HEK293 (cell line): ENCODE measurements around the gene FOXO3.
A peak's percentile ranks its signal among the peaks of the same experiment; 100 is the strongest.

Experiments
- BCL11A ChIP-seq: fragments of 450-650 bp; formaldehyde crosslinking; IDR thresholded peaks from 2 replicates; pipeline ENCODE4 v1.5.1; 2016; ENCODE audit warnings: low read depth, missing biosample characterization, missing genetic modification characterization
- FEZF1 ChIP-seq: fragments of 450-650 bp; formaldehyde crosslinking; IDR thresholded peaks from 2 replicates; pipeline ENCODE4 v1.5.1; 2016; ENCODE audit warnings: missing biosample characterization, missing genetic modification characterization
- GLI2 ChIP-seq: fragments of 450-650 bp; formaldehyde crosslinking; IDR thresholded peaks from 2 replicates; pipeline ENCODE4; 2017; ENCODE audit warnings: missing biosample characterization, missing genetic modification characterization, low read depth, borderline replicate concordance
- GLI4 ChIP-seq: fragments of 450-650 bp; formaldehyde crosslinking; IDR thresholded peaks from 2 replicates; pipeline ENCODE4 v1.5.1; 2016; ENCODE audit warnings: missing biosample characterization, missing genetic modification characterization
- INSM2 ChIP-seq: fragments of 450-650 bp; formaldehyde crosslinking; IDR thresholded peaks from 2 replicates; pipeline ENCODE4 v1.5.1; 2016; ENCODE audit warnings: missing biosample characterization, missing genetic modification characterization
- KLF8 ChIP-seq: fragments of 450-650 bp; formaldehyde crosslinking; IDR thresholded peaks from 2 replicates; pipeline ENCODE4 v1.5.1; 2016; ENCODE audit warnings: missing biosample characterization, missing genetic modification characterization
- SCRT1 ChIP-seq: fragments of 450-650 bp; formaldehyde crosslinking; IDR thresholded peaks from 2 replicates; pipeline ENCODE4 v1.5.1; 2016; ENCODE audit warnings: missing biosample characterization, missing genetic modification characterization, borderline replicate concordance
- TRIM28 ChIP-seq: IDR thresholded peaks from 2 replicates; pipeline ENCODE4 v1.6.1; 2011; ENCODE audit warnings: low read length, control low read depth, borderline replicate concordance
- ZBTB1 ChIP-seq: fragments of 450-650 bp; formaldehyde crosslinking; IDR thresholded peaks from 2 replicates; pipeline ENCODE4 v1.5.1; 2016; ENCODE audit warnings: missing biosample characterization, missing genetic modification characterization
- ZNF146 ChIP-seq: fragments of 450-650 bp; formaldehyde crosslinking; IDR thresholded peaks from 2 replicates; pipeline ENCODE4 v1.5.1; 2016; ENCODE audit warnings: missing biosample characterization, missing genetic modification characterization
- ZNF18 ChIP-seq: fragments of 450-650 bp; formaldehyde crosslinking; IDR thresholded peaks from 2 replicates; pipeline ENCODE4 v1.5.1; 2016; ENCODE audit warnings: missing biosample characterization, missing genetic modification characterization
- ZNF221 ChIP-seq: fragments of 450-650 bp; formaldehyde crosslinking; IDR thresholded peaks from 2 replicates; pipeline ENCODE4 v1.5.1; 2017; ENCODE audit warnings: missing biosample characterization, missing genetic modification characterization, borderline replicate concordance
- ZNF518A ChIP-seq: fragments of 450-650 bp; formaldehyde crosslinking; conservative IDR thresholded peaks from 2 replicates; pipeline ENCODE4 v1.5.1; 2016; ENCODE audit warnings: low read depth, missing biosample characterization, missing genetic modification characterization
- ZNF521 ChIP-seq: fragments of 450-650 bp; formaldehyde crosslinking; IDR thresholded peaks from 2 replicates; pipeline ENCODE4 v1.5.1; 2017; ENCODE audit warnings: missing biosample characterization, mild to moderate bottlenecking, missing genetic modification characterization
- ZNF580 ChIP-seq: fragments of 450-650 bp; formaldehyde crosslinking; IDR thresholded peaks from 2 replicates; pipeline ENCODE4 v1.5.1; 2016; ENCODE audit warnings: missing biosample characterization, missing genetic modification characterization
- ZNF600 ChIP-seq: fragments of 450-650 bp; formaldehyde crosslinking; IDR thresholded peaks from 2 replicates; pipeline ENCODE4 v1.5.1; 2016; ENCODE audit warnings: missing biosample characterization, missing genetic modification characterization
- ZNF610 ChIP-seq: fragments of 450-650 bp; formaldehyde crosslinking; IDR thresholded peaks from 2 replicates; pipeline ENCODE4 v1.5.1; 2016; ENCODE audit warnings: missing biosample characterization, missing genetic modification characterization, borderline replicate concordance
- ZNF624 ChIP-seq: fragments of 450-650 bp; formaldehyde crosslinking; IDR thresholded peaks from 2 replicates; pipeline ENCODE4 v1.5.1; 2017; ENCODE audit warnings: missing biosample characterization, missing genetic modification characterization
- ZNF639 ChIP-seq: fragments of 450-650 bp; formaldehyde crosslinking; IDR thresholded peaks from 2 replicates; pipeline ENCODE4 v1.5.1; 2016; ENCODE audit warnings: missing biosample characterization, missing genetic modification characterization
- ZNF776 ChIP-seq: fragments of 450-650 bp; formaldehyde crosslinking; IDR thresholded peaks from 2 replicates; pipeline ENCODE4 v1.5.0; 2017; ENCODE audit warnings: missing biosample characterization, missing genetic modification characterization, borderline replicate concordance
- ZNF785 ChIP-seq: fragments of 450-650 bp; formaldehyde crosslinking; IDR thresholded peaks from 2 replicates; pipeline ENCODE4 v1.5.1; 2016; ENCODE audit warnings: missing biosample characterization, missing genetic modification characterization
- ZNF843 ChIP-seq: fragments of 450-650 bp; formaldehyde crosslinking; IDR thresholded peaks from 2 replicates; pipeline ENCODE4 v1.5.1; 2016; ENCODE audit warnings: missing biosample characterization, missing genetic modification characterization
- TF ChIP-seq, protein P1 (sequence below): fragments of 450-650 bp; formaldehyde crosslinking; IDR thresholded peaks from 2 replicates; pipeline ENCODE4 v1.5.1; 2016; ENCODE audit warnings: missing biosample characterization, missing genetic modification characterization, borderline replicate concordance
- TF ChIP-seq, protein P2 (sequence below): fragments of 450-650 bp; formaldehyde crosslinking; IDR thresholded peaks from 2 replicates; pipeline ENCODE4 v1.5.1; 2017; ENCODE audit warnings: missing biosample characterization, missing genetic modification characterization

The FOXO3 gene

DNA sequence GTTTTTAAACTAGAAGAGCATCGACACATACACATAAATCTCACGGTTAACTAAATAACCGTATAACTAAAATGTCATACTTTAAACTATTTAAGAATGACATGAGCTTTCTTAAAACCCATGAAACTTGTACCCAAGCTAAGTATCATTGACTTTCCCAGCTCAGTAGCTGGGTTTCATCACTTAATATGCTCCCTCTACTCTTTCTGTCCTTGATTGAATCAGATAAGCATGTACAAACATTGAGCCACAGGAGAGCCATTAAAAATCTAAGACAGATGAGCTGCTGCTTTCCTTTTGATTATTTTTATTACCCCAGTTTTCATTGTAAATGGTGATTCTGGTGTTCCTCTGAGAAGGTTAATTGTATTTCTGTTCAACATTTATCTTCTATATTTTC, 115.8 kb downstream of the FOXO3 start (continued):
- TF ChIP-seq, protein P1, sequence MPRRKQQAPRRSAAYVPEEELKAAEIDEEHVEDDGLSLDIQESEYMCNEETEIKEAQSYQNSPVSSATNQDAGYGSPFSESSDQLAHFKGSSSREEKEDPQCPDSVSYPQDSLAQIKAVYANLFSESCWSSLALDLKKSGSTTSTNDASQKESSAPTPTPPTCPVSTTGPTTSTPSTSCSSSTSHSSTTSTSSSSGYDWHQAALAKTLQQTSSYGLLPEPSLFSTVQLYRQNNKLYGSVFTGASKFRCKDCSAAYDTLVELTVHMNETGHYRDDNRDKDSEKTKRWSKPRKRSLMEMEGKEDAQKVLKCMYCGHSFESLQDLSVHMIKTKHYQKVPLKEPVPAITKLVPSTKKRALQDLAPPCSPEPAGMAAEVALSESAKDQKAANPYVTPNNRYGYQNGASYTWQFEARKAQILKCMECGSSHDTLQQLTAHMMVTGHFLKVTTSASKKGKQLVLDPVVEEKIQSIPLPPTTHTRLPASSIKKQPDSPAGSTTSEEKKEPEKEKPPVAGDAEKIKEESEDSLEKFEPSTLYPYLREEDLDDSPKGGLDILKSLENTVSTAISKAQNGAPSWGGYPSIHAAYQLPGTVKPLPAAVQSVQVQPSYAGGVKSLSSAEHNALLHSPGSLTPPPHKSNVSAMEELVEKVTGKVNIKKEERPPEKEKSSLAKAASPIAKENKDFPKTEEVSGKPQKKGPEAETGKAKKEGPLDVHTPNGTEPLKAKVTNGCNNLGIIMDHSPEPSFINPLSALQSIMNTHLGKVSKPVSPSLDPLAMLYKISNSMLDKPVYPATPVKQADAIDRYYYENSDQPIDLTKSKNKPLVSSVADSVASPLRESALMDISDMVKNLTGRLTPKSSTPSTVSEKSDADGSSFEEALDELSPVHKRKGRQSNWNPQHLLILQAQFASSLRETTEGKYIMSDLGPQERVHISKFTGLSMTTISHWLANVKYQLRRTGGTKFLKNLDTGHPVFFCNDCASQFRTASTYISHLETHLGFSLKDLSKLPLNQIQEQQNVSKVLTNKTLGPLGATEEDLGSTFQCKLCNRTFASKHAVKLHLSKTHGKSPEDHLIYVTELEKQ (tag by site-specific recombination): peak; percentile 92
- TF ChIP-seq ZBTB1 (tag by site-specific recombination) (0 out of 2 replicates have a peak, but pooled peaks have one; percentile 79), ZNF776 (tag by site-specific recombination) (no peak), ZNF221 (tag by site-specific recombination) (peak; percentile 25; the same call in 1 of the 2 replicates), ZNF785 (tag by site-specific recombination) (no peak), ZNF518A (tag by site-specific recombination) (no peak; the same call in 1 of the 2 replicates), ZNF521 (tag by site-specific recombination) (no peak), SCRT1 (tag by site-specific recombination) (peak; percentile 85; the same call in 1 of the 2 replicates), ZNF624 (tag by site-specific recombination) (peak; percentile 45; the same call in 1 of the 2 replicates), BCL11A (tag by site-specific recombination) (peak; percentile 81), ZNF610 (tag by site-specific recombination) (peak; percentile 77), ZNF639 (tag by site-specific recombination) (peak; percentile 82), ZNF18 (tag by site-specific recombination) (peak; percentile 81), KLF8 (tag by site-specific recombination) (peak; percentile 31), ZNF580 (tag by site-specific recombination) (peak; percentile 87), ZNF146 (tag by site-specific recombination) (peak; percentile 35; the same call in 1 of the 2 replicates), INSM2 (tag by site-specific recombination) (peak; percentile 51), ZNF843 (peak; percentile 97), ZNF600 (tag by site-specific recombination) (no peak), FEZF1 (tag by site-specific recombination) (peak; percentile 99), GLI2 (tag by site-specific recombination) (peak; percentile 93), TRIM28 (peak; percentile 75; the same call in 1 of the 2 replicates), GLI4 (tag by site-specific recombination) (no peak)
- TF ChIP-seq, protein P2, sequence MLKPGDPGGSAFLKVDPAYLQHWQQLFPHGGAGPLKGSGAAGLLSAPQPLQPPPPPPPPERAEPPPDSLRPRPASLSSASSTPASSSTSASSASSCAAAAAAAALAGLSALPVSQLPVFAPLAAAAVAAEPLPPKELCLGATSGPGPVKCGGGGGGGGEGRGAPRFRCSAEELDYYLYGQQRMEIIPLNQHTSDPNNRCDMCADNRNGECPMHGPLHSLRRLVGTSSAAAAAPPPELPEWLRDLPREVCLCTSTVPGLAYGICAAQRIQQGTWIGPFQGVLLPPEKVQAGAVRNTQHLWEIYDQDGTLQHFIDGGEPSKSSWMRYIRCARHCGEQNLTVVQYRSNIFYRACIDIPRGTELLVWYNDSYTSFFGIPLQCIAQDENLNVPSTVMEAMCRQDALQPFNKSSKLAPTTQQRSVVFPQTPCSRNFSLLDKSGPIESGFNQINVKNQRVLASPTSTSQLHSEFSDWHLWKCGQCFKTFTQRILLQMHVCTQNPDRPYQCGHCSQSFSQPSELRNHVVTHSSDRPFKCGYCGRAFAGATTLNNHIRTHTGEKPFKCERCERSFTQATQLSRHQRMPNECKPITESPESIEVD (tag by site-specific recombination): peak; percentile 99
